Stimulated activated CD8-positive, alpha-beta memory T cell treated with anti-CD3 and anti-CD28 coated beads, Interleukin-15, amount 100 ng/mL, for 24 hours (primary cell): Measurements from ENCODE around the gene CLEC2B.
"Not testable (repeated sequence)": the region's sequence is repeated elsewhere in the genome, so short reads cannot be mapped to it uniquely, and the experiment has no call there.

Source experiments
- DNase-seq: peaks from one replicate; pipeline ENCODE4 v3.0.0-alpha.2; 2020; ENCODE audit warnings: low read depth

CLEC2B gene

GRCh38 chr12:9869307-9870161 lies at the start of gene CLEC2B:
Gene CLEC2B (minus strand): TSS chr12:9869354.
- DNase-seq, result no peak

- DNase-seq, result no peak
Observed at GRCh38 chr12:9911708-9912107, 42.6 kb upstream of the CLEC2B start.

DNA sequence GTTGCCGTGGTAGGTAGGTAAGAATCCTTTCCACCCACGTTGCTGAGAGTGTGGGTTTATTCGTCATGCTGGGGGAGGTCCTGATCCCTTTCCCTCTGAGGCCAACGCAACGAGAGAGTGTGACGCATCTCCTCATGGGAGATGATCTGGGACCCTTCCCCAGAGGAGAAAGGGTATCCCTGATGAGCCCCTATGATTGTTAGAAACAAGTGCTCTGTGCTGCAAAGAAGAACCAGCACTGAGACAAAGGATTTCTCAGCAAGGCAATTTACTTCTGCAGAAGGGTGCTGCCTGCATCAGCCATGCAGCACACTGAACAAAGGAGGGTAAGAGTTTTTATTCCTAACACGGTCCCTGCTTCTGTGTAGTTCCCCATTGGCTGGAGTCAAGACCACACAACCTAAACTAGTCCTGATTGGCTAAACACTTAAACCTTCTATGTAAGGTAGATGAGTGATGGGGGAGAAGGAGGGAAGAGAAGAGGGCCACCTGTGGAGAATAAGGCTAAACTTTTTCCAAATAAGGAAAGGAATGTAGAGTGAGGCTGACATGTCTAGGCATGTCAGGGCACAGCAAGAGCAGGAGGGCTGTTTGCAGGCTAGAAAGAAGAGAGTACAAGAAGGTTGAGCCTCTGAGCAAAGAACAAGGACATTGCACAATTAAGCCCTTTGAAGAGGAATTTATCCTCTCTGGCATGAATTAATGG lies 41.7 kb upstream of the CLEC2B start:
- DNase-seq, result no peak

- DNase-seq, result no peak
Observed at GRCh38 chr12:9909724-9910123, 40.6 kb upstream of the CLEC2B start.

GRCh38 chr12:9908350-9908749 lies 39.2 kb upstream of the CLEC2B start:
- DNase-seq, result no peak

GRCh38 chr12:9907769-9908168 lies 38.6 kb upstream of the CLEC2B start:
- DNase-seq, result no peak

DNA sequence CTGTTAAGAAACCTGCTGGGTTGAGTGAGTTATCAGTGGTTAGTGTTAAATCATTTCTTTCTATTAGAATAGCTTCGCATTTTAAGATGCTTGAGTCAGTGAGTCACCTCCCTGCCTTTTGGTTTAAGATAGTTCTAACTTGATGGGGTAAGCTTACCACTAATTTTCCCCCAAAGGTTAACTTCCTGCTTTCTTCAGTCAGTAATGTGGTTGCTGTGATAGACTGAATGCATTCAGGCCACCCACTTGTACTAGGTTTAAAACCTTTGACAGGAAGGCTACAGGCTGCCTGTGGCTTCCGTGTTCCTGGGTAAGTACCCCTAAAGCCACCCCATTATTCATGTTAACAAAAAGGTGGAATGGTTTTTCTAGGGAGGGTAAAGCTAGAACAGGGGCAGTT lies 37.7 kb upstream of the CLEC2B start:
- no peak for DNase-seq

GRCh38 chr12:9902539-9903228 lies 33.5 kb upstream of the CLEC2B start:
- DNase-seq, result no peak

DNA sequence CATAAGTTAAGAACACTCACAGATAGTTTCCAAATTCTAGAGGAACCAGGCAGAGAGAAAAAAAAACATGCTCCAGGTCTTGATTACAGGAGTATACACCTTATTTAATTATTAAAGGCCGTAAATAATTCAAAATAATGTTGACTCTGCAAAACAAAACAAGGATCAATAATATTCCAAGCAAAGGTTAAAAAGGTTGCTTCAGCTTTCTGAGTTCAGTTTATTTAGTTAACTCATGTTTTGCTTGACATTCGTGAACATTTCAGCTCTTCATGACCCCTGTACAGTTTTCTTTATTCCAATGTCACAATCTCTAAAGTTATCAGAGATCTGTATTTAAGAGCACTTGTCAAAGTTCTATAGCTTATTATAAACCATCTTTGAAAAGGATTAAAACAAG lies 31.8 kb upstream of the CLEC2B start:
- no peak for DNase-seq

GRCh38 chr12:9899209-9899608 lies 30.1 kb upstream of the CLEC2B start:
- no peak for DNase-seq

- no peak for DNase-seq
Observed at GRCh38 chr12:9897535-9897934, 28.4 kb upstream of the CLEC2B start.

GRCh38 chr12:9895215-9895971 lies 26.2 kb upstream of the CLEC2B start:
- DNase-seq, result no peak

GRCh38 chr12:9888665-9889273 lies 19.6 kb upstream of the CLEC2B start:
- no peak for DNase-seq

DNA sequence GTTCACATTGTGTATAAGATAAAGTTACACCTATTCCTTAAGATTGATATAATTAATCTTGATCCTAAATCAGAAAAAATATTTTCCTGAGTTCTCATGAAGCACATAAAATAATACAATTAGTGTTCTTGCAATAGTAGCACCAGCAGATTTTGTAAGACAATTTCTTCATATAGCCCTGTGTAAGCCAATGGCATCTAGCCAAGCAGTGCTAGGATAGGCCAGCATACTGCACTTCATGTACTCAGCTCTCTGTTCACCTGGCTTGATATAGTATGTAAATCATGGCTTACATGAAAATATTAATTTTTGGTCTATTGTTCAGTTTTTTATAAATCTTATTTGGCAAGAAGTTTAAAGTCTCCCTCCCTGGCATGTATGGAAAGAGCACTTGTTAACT lies 14.0 kb upstream of the CLEC2B start:
- no peak for DNase-seq

- DNase-seq, result no peak
Observed at GRCh38 chr12:9881988-9882387, 12.8 kb upstream of the CLEC2B start.

GRCh38 chr12:9881246-9881645 lies 12.1 kb upstream of the CLEC2B start, which contains the start of gene KLRF2:
Gene KLRF2 (plus strand): TSS chr12:9881489. CDS start chr12:9881596, 107 bp downstream.
- DNase-seq, result no peak

DNA sequence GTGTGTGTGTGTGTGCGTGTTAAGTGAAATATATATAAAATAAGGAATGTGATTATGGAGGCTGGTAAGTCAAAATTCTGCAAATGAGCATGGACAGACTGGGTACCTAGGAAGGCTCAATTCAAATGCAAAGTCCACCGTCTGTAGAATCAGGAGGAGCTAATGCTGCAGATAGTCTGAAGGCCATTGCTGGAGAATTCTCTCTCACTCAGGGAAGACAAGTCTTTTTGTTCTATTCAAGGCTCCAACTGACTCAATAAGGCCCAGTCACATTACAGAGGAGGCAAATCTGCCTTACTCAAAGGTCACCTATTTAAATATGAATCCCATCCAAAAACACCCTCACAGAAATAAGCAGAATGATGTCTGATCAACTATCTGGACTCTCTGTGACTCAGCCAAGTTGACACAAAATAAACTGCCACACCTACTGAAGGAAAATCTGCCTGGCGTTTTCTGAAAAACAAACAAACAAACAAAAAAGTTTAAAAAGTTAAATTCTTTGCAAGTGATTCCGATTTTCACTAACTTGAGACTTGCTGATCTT lies 11.5 kb upstream of the CLEC2B start:
- no peak for DNase-seq

- DNase-seq, result not testable (repeated sequence)
Observed at GRCh38 chr12:9876120-9876519, 7.0 kb upstream of the CLEC2B start.

GRCh38 chr12:9872742-9873141 lies 3.6 kb upstream of the CLEC2B start:
- DNase-seq, result no peak

GRCh38 chr12:9872162-9872561 lies 3.0 kb upstream of the CLEC2B start:
- no peak for DNase-seq

GRCh38 chr12:9870286-9870866 lies 1.2 kb upstream of the CLEC2B start:
- no peak for DNase-seq
